Stimulated activated CD4-positive, alpha-beta T cell treated with anti-CD3 and anti-CD28 coated beads, Interleukin-12 subunit alpha, Interleukin-12 subunit beta, amount 100 ng/mL, for 48 hours (primary cell): ENCODE data around the gene GAK.

Experiments used
- DNase-seq, 3 donors: peaks; one replicate each; pipeline ENCODE4 v3.0.0-alpha.2; 2020; ENCODE audit warnings: low read depth in 2 of 3, low spot score in 1 of 3

Gene GAK

DNA sequence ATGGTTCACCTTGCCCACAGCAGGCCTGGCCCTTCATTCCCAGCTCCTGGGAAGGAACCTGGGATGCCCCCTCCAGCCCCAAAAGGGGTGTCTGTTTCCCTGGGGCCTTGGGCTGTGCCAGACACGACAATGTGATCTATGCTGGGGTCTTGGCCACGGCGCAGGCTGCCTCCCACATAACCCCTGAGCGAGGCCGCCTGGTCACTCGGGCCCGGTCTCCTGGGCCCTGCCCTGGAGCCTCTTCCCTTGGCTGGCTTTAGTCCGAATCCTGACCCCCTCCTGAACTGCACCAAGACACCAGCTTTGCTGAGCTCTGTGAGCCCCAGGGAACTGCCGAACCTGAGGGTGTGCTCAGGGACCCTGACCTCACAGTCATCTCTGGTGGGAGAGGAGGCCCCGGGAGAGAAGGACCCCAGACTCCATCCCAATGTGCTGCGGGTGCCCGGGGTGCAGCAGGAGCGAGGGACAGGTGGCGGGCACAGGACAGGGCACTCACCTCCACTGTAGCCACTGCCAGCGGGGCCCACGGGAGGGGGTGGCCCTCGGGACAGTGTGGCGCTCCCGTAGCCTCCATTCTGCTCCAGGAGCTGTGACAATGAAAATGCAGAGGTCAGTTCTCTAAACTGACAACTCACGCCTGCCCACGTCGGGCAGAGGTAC is 42.0 kb downstream of the GAK start:
- DNase-seq: no peak

DNA sequence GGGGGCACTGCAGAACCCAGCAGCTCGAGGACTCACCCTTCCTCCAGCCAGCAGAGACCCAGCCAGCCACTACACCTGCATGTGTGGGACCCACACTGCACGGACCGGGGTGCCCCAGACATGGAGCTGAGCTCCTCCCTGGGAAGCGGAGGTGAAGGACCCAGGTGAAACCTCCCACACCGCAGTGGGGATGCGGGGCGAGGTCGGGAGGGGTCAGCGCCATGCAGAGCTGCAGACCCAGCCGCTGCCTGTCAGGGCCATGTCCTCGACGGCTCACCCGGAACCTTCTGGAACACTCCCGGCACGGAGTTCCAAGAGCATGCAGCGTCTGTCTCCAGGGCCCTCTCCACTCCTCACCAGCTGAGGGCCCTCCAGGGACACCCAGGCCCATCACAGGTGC is 42.6 kb downstream of the GAK start:
- no peak for DNase-seq

DNA sequence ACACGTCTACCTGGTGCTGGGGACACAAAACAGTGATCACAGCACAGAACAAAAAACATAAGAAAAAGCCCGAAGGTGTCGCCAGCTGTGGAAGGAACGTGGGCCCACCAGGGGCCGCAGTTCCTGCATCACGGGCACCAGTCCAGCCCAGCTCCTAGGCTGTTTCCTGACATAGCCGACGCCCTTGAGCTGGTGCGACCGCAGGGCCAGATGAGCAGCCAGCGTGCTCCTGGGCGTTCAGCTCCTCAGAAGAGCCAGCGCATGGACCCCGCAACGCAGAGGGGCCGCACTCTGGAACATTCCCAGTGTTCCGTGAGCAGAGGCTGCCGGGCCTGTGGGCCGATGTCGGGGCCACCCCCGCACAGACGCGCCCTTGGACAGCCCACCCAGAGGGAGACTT is 44.1 kb downstream of the GAK start:
- no peak for DNase-seq

DNA sequence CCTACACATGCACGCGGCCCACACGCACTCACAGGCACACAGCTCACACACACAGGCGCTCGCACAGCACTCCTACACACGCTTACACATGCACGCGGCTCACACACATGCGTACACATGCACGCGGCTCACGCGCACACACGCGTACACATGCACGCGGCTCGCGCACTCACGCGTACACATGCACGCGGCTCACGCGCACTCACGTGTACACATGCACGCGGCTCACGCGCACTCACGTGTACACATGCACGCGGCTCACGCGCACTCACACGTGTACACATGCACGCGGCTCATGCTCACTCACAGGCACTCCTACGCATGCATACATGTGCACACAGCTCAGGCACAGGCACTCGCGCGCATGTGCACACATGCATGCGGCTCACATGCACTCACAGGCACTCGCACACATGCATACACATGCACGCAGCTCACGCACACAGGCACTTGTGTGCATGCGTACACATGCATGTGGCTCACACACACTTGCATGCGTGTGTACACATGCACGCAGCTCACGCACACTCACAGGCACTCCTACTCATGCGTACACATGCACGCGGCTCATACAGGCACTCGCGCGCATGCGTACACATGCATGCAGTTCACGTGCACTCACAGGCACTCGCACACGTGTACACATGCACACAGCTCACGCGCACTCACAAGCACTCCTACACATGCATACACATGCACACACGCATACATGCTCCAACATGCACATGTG is 44.9 kb downstream of the GAK start:
- no peak for DNase-seq

DNA sequence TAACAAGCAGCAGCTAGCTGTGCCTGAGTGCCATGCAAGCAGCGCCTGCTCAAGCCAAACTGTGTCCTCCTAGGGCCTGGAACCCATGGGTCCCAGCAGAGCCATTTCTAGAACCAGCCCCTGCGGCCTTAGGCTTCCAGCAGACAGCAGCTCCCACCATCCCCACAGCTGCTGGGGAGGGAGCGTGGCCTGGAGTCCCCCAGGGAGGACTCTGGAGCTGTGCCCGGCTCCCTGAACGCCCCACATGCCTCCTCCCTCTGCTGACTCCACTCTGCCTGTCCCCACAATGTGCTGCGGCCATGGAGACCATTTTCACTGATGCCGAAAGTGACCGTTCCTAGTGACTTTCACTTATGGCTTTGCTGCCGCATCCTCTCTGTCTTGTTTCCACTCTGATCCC is 45.9 kb downstream of the GAK start:
- DNase-seq: no peak

DNA sequence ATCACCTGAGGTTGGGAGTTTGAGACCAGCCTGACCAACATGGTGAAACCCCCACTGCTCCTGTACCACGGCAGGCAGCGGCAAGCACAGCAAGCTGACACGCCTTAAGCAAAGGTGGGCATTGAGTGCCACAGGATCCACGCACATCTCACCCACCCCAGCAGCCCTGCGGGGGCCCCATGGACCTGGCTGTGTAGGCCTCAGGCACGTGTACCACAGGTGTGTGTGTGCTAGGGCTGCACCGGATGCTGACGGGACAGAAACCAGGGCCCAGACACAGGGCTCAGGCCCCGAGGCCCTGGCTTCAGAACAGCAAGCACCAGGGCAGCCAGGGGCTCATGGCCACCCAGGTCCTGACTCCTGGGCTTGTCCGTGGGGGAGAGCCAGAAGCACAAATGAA is 46.8 kb downstream of the GAK start:
- DNase-seq: no peak

DNA sequence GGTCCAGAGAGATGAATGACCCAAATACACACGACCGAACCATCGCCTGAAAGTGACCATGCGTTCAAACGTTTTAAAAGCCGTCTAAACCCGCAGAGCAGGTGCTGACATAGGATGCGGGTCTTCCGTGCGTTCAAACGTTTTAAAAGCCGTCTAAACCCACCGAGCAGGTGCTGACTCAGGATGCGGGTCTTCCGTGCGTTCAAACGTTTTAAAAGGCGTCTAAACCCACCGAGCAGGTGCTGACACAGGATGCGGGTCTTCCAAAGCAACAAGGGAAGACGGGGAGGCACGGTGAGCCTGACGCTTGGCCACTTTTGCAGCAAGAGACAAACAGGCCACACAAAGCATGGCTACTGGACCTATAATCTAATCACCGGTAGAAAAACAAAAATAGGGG is 47.2 kb downstream of the GAK start:
- no peak for DNase-seq

DNA sequence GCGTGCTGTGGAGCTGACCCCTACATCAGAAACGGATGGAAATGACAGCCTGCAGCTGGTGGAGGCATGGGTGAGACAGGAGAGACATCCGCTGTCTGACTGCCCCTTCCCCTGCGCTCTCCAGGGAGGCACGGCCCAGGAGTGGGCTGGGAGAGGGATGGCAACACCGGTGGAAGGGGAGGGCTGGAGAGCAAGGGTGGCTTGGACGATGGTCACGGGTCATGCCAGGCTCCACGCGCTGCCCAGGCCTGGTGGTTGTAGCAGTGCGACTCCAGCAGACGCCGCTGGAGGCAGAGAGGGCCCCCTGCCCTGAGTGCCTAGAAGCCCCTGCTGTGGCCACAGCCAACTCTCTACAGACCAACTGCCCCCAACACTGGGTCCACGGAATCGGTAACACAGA is 47.9 kb downstream of the GAK start:
- no peak for DNase-seq

DNA sequence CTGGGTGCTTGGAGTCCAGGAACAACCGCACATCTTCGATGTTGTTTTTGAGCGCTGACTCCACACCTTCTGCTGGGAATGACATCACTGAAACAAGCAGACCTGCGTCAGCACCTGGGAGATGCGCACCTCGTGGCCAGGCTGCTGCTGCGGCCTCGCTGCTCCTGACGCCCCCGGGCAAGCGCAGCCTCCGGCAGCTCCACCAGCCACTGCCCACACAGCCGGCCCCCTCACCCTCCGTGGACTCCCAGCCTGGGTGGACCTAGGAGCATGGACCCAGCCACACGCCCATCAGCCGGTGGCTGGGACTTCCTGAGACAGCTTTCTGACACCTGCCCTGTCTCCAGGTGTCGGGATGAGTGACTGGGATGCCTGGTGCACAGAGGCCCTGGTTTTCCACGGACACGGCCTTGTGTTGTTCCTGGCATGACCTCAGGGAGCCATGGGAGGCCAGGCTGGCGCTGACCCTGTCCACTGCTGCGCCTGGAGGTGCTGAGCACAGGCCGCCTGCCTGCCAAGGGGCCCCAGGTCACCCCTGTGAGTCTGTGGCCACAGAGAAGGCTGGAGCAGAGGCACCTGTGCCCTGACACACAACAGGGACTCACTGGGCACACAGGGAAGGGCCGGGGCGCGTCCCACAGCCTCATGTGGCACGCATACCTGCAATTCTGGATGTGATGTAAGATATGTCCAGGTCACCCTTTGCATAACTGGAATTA is 48.6 kb downstream of the GAK start:
- DNase-seq: no peak

DNA sequence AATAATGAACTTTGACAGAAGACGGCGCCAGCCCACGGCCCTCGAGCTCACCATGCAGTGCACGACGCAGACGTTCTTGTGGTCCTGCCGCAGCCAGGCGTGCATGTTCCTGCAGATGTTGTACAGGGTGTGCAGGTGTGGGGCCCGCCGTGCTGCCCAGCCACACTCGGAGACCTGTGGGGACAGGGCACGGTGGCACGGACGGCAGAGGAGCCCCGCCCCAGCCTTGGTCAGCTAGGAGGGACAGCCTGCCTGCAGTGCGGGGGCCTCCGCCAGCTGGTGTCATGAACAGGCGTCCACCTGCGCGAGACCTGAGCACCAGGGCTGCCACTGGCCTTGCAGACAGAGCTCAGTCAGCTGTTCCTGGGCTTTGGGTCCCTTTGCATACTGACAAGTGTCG is 49.5 kb downstream of the GAK start:
- DNase-seq: no peak

DNA sequence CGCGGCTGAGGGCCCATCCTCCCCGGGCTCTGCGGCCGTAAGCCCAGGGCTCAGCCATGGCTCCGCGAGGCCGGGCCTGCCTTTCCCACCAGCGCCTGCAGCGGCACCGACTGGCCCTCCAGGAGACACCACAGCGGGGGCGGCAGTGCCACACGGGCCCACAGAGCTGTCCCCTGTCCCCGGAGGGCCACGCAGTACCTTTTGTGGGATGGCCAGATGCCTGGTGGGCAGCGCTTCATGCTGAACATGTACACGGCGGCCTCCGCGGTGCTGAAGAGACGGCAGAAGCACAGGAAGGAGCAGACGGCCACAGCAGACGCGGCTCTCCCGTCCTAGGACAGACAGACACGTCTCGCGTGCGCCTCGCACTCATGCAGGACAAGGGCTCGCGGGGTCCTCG is 50.4 kb downstream of the GAK start:
- no peak for DNase-seq

DNA sequence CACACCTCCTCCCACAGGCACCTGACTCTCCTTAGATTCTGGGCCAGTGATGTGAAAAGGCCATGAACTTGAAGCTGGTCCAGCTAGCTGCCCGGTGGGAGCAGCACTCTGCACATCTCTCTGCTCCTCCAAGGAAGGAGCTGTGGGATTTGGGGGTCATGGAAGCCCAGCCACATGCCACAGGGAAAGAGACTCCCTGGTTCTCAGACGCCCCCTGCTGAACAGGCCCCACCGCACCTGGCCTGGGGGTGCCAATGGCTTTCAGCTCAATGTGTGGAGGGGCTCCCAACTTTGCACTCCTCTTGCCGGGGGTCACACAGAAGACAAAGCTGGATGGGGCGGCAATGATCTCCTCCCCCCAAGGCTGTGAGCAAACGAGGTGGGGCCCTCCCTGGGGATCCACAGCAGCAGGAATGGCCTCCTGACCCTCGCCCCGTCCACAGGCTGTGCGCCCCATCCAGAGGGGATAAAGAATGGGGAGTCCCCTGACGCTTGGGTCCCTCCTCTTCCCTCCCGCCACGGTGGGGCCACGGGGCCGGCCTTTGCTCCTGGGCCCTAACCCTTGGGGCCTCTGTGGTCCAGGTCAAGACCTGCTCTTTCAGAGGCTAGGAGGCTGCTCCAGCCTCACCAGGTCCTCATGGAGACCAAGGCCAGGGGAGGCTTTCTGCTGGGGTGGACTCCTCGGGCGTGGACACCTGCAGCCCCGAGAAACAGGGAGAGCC is 51.3 kb downstream of the GAK start:
- DNase-seq: no peak

DNA sequence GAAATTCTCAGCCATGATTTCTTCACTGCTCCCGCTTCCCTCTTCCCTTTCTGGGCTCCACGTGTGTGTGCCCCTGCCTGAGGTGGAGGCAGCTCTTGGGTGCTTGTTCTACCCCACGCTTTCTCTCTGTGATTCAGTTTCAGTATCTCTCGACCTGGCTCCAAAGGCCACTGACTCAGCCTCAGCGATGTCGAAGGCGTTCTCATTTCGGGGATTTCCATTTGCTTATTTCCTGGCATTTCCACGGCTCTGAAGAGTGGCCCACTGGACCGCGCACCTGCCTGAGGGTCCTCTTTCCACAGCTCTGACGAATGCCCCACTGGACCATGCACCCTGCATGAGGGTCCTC is 52.4 kb downstream of the GAK start:
- DNase-seq: peak; percentile 64 to 68 (median 67)

DNA sequence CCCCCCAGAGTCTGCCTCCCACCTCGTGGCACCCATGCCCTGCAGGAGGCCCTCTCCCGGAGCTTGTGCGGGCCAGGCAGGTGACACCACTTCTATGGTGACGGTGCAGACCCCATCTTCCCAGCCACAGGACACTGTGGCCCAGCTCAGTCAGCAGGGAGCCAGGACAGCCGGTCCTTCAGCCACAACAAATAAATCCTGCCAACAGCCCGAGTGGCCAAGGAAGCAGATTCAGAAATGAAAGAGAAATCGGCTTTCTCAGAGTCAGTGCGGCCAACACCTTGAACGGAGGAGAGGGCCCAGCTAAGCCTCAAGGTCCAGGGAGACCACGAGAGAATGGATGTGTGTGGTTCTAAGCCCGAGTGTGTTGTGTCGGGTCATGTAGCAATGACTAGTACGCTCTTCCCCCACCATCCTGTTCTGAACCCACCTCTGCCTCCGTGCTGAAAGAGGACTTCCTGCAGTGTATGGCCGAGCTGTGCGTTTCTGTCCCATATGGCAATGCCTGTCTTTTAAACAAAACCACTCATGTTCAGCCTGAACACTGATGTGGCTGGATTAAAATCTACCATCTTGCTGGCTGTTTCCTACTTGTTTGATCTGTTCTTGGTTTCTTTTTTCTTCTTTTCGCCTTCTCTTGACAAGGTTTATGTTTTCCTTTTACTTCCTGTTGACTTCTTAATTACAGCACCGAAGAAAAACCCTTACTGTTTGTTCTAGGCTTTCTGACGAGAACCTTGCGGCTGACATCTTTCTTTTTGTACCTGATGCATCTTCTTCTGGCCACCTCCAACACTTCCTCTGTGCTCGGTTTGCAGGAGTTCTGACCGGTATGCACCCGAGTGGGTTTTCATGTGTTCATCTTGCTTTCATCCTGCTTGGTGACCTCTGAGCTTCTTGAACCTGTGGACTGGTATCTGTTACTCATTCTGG is 53.1 kb downstream of the GAK start:
- peak in 2 of 3 donors; percentile 10 to 30 for DNase-seq

DNA sequence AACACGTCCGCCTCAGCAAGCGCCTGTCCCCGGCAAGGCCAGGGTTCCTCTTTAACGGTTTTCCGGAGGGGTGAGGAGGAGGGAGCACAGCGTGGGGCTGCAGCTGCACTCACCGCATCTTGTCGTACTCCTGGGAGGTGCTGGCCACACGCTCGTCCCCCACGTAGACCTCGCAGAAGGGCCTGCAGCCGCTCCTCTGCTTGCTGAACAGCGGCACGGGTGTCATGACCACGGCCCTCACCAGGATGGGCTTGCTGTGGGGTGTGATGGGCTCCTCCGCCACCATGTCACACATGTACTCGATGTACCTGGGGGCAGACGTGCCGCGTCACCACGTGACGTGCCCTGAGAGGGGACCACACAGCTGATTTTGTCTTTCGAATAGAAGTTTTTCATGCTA is 54.6 kb downstream of the GAK start:
- DNase-seq: no peak

DNA sequence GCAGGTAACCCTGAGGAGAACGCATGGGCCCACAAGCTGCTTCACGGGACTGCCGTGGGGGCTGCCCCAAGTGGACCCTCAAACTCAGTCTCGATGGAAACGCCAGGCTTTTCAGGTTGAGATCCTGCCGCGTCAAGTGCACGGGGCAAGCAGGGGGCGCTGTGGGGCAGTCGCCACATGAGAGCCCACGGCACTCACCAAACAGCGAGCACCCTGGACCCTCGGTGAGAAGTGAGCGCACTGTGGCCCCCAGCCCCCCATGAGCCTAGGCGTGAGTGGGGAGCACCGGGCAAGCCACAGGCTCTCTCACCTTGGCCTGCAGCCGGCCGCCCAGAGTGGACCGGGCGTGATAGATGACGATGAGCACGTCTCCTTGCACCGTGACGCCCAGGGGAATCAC is 55.3 kb downstream of the GAK start:
- no peak for DNase-seq

DNA sequence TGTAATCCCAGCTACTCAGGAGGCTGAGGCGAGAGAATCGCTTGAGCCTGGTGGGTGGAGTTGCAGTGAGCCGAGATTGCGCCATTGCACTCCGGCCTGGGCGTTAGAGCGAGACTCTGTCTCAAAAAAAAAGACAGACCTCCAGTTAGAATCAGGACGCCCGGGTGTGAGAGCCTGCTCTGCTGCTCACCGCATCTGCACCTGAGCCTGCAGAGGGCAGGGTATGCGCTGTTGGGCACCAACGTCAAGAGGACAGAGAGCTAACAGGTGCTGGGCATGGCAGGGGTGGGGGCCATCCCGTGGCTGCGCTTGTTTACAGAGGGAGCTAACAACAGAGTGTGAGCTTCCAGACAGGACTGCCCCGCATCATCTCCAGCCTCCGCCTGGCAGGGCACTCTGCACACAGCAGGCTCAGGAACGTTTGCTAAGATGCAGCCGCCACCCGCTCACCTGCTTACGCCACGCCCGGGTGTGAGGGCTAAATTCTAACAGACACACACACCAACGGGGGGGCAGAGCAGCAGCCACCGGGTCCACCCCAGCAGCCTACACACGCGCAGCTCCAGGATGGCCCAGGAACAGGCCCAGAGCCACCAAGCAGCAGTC is 56.2 kb downstream of the GAK start:
- no peak for DNase-seq

DNA sequence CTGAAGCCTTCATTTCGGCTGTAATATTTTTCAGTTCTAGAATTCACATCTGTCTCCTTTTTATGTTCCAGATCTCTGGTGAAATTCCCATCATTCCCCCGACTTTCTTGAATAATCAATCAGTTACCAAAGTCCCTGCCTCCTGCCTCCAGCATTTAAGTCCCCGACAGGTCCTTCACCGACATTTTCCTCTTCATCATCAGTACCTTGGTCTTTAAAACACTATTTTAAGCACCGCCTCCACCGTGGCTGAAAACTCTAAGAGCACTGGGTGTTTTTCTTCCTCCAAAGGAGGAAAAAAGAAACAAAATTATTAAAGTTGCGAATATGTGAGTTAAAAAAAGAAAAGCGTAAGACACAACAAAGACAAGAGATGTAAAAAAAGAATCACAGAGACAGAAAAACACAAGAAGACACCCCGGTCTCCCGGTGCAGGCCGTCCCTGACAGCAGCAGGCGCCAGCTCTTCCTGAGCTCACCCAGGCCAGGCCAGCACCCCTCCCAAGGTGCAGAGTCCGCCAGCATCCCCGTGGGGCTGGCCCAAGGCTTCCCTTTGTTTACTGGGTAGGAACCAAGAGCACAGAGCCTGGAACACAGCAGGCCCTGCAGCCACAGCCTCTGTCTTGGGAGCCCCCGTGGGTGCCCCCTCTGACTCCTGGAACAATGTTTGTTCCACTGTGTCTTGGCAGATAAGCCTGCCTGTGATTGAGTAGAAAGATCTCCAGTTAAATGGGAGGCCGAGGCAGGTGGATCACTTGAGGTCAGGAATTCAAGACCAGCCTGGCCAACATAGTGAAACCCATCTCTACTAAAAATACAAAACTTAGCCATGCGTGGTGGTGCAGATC is 56.9 kb downstream of the GAK start:
- no peak for DNase-seq

DNA sequence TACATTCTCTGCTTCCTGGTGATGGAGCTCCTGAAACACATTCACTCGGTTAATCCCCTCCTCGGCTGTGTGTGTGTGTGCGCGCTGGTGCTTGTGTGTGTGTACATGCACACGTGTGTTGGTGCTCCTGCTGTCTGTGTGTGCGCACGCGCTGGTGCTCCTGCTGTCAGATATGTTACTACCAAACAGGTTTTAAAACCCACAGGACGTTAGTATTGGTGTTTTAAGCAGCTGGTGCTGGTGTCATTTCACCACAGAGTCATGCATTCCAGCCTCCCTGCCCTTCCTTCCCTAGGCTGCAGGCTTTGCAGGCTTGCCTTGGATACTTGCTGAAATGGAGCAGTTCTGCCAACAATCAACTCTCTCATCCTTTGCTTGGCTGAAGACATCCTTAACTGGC is 58.1 kb downstream of the GAK start:
- no peak for DNase-seq
